IMR-90 (cell line): ENCODE results near the gene PRKCSH.

Source experiments
- BHLHE40 ChIP-seq: fragments of 150-350 bp; IDR thresholded peaks from 2 replicates; pipeline ENCODE4 v1.6.1; 2016; ENCODE audit warnings: mild to moderate bottlenecking, low read depth, low read length
- FOS ChIP-seq: fragments of 150-350 bp; IDR thresholded peaks from 2 replicates; pipeline ENCODE4 v1.6.1; 2016; ENCODE audit warnings: low read depth, low read length
- MAFK ChIP-seq: IDR thresholded peaks from 2 replicates; pipeline ENCODE4 v1.6.1; 2012; ENCODE audit warnings: low read depth, low read length, improper control_type of control experiment
- MAZ ChIP-seq: IDR thresholded peaks from 2 replicates; pipeline ENCODE4 v1.6.1; 2012; ENCODE audit warnings: low read depth, mild to moderate bottlenecking, low read length, improper control_type of control experiment, moderate library complexity, borderline replicate concordance
- MXI1 ChIP-seq: IDR thresholded peaks from 2 replicates; pipeline ENCODE4 v1.6.1; 2012; ENCODE audit warnings: low read depth, mild to moderate bottlenecking, low read length, moderate library complexity, borderline replicate concordance
- NFE2L2 ChIP-seq: fragments of 150-350 bp; IDR thresholded peaks from 2 replicates; pipeline ENCODE4 v1.6.1; 2016; ENCODE audit warnings: low read depth, mild to moderate bottlenecking, low read length
- POLR2A ChIP-seq: IDR thresholded peaks from 2 replicates; pipeline ENCODE4 v1.6.1; 2012; ENCODE audit warnings: mild to moderate bottlenecking, low read depth, low read length
- RAD21 ChIP-seq: IDR thresholded peaks from 2 replicates; pipeline ENCODE4 v1.6.1; 2012; ENCODE audit warnings: low read length, improper control_type of control experiment
- SMC3 ChIP-seq: fragments of 150-350 bp; IDR thresholded peaks from 2 replicates; pipeline ENCODE4 v1.6.1; 2016; ENCODE audit warnings: low read depth, mild to moderate bottlenecking, antibody characterized with exemption, low read length, moderate library complexity
- TF ChIP-seq, protein P1 (sequence below): conservative IDR thresholded peaks from 2 replicates; pipeline ENCODE4 v1.5.1; 2012; ENCODE audit warnings: mild to moderate bottlenecking, low read depth, low read length, improper control_type of control experiment

DNA sequence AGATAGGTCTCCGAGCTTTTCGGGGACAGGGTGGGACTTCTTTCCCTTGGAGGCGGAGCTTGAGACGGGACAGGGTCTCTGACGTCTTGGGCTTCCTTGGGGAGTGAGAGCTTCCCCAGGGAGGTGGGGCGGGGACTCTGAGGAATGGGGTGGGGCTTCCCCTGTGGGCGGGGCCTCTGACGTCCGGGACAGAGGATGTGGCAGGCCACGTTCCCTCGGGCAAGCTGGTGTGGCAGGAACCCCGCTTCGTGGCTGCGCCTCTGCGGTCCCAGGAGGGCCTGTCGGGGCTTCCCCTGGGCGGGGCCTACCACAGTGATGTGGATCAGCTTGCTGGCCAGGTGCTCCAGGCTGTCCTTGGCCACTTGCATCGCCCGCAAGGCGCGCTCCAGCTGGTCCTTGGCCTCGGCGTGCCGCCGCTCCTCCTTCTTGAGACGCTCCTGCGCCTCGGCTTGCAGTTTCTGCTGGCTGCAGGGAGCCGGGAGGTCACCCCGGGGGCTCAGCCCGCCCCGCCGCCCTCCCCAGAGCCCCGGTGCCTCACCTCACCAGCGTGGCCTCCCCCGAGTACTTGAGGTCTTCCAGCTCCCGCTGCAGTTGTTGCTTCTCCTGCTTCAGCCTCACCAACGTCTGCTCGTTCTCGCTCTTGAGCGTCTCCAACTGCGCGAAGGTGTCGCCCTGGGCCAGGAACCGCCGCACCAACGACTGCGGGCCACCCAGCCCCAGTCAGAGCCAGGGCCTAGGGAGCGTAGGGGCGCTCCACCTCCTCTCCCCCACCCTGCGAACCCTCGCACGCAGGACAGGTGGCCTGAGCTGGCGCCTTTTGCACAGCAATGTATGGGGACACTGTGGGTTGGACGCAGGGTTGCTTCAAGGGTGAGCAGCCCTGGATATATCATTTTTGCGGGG lies 13.0 kb upstream of the PRKCSH start:
- TF ChIP-seq, protein P1, sequence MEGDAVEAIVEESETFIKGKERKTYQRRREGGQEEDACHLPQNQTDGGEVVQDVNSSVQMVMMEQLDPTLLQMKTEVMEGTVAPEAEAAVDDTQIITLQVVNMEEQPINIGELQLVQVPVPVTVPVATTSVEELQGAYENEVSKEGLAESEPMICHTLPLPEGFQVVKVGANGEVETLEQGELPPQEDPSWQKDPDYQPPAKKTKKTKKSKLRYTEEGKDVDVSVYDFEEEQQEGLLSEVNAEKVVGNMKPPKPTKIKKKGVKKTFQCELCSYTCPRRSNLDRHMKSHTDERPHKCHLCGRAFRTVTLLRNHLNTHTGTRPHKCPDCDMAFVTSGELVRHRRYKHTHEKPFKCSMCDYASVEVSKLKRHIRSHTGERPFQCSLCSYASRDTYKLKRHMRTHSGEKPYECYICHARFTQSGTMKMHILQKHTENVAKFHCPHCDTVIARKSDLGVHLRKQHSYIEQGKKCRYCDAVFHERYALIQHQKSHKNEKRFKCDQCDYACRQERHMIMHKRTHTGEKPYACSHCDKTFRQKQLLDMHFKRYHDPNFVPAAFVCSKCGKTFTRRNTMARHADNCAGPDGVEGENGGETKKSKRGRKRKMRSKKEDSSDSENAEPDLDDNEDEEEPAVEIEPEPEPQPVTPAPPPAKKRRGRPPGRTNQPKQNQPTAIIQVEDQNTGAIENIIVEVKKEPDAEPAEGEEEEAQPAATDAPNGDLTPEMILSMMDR, result no peak
- TF ChIP-seq FOS (no peak), MAZ (no peak), SMC3 (no peak), MAFK (no peak), MXI1 (no peak), POLR2A (no peak), NFE2L2 (no peak), BHLHE40 (no peak), RAD21 (no peak)
